DOHH2 (cell line): ENCODE measurements around the gene NPEPPS.
"Not testable (repeated sequence)": the region's sequence is repeated elsewhere in the genome, so short reads cannot be mapped to it uniquely, and the experiment has no call there.

Experiments
- CTCF ChIP-seq: fragments of 200-600 bp; sonication (generic); IDR thresholded peaks from one replicate; pipeline ENCODE4 v1.5.1; 2014; ENCODE audit warnings: antibody characterized with exemption, mild to moderate bottlenecking, low read depth, low read length; ENCODE audit not compliant: poor library complexity, severe bottlenecking
- EZH2phosphoT487 ChIP-seq: fragments of 200-600 bp; sonication (generic); IDR thresholded peaks from 2 replicates; pipeline ENCODE4 v1.6.1; 2017; ENCODE audit warnings: borderline replicate concordance, mild to moderate bottlenecking, antibody characterized with exemption, low read length, moderate library complexity, mixed read lengths

- TF ChIP-seq CTCF: peak; percentile 46
- not testable (repeated sequence) for TF ChIP-seq EZH2phosphoT487
Measured at GRCh38 chr17:47500620-47501019, 30.3 kb upstream of the NPEPPS start.
